ENCODE results near the gene ZNRF2.
"Not testable (repeated sequence)": the region's sequence is repeated elsewhere in the genome, so short reads cannot be mapped to it uniquely, and the experiment has no call there.

The ZNRF2 gene

GRCh38 chr7:30365621-30366020 lies 81.2 kb downstream of the ZNRF2 start:
- no peak for DNase-seq

- DNase-seq, result no peak
Measured at GRCh38 chr7:30366606-30367005, 82.2 kb downstream of the ZNRF2 start.

GRCh38 chr7:30367561-30367960 lies 83.2 kb downstream of the ZNRF2 start:
- DNase-seq, result no peak

- DNase-seq, result no peak
Measured at GRCh38 chr7:30369879-30370278, 85.5 kb downstream of the ZNRF2 start.

- DNase-seq, result no peak
Measured at GRCh38 chr7:30371321-30371720, 86.9 kb downstream of the ZNRF2 start.

- DNase-seq, result no peak
Measured at GRCh38 chr7:30378275-30378674, 93.9 kb downstream of the ZNRF2 start.

GRCh38 chr7:30379131-30379530 lies 94.7 kb downstream of the ZNRF2 start:
- no peak for DNase-seq

- DNase-seq, result no peak
Measured at GRCh38 chr7:30379741-30380140, 95.3 kb downstream of the ZNRF2 start.

GRCh38 chr7:30380294-30380693 lies 95.9 kb downstream of the ZNRF2 start:
- DNase-seq, result no peak

GRCh38 chr7:30380824-30381223 lies 96.4 kb downstream of the ZNRF2 start:
- DNase-seq, result not testable (repeated sequence)

- no peak for DNase-seq
Measured at GRCh38 chr7:30382607-30383006, 98.2 kb downstream of the ZNRF2 start.

GRCh38 chr7:30389791-30390190 lies 105.4 kb downstream of the ZNRF2 start:
- no peak for DNase-seq

GRCh38 chr7:30390736-30391636 lies 106.6 kb downstream of the ZNRF2 start:
- DNase-seq, result peak; percentile 53

GRCh38 chr7:30391806-30392205 lies 107.4 kb downstream of the ZNRF2 start:
- no peak for DNase-seq

GRCh38 chr7:30395676-30396075 lies 111.3 kb downstream of the ZNRF2 start:
- no peak for DNase-seq

GRCh38 chr7:30396389-30396788 lies 112.0 kb downstream of the ZNRF2 start:
- DNase-seq, result peak; percentile 10

- DNase-seq, result no peak
Measured at GRCh38 chr7:30403477-30403876, 119.1 kb downstream of the ZNRF2 start.

- DNase-seq, result no peak
Measured at GRCh38 chr7:30405179-30405578, 120.8 kb downstream of the ZNRF2 start.

GRCh38 chr7:30406664-30407425 lies 122.4 kb downstream of the ZNRF2 start:
- no peak for DNase-seq

GRCh38 chr7:30411173-30411572 lies 126.8 kb downstream of the ZNRF2 start:
- DNase-seq, result no peak

- DNase-seq, result no peak
Measured at GRCh38 chr7:30411897-30412296, 127.5 kb downstream of the ZNRF2 start.

- no peak for DNase-seq
Measured at GRCh38 chr7:30412782-30413504, 128.5 kb downstream of the ZNRF2 start.

GRCh38 chr7:30413864-30414263 lies 129.5 kb downstream of the ZNRF2 start:
- DNase-seq, result no peak
